Neural cell (in vitro differentiated cells): ENCODE data around the gene MRPL52.

Experiments
- EP300 ChIP-seq: fragments of 450-650 bp; conservative IDR thresholded peaks from 2 replicates; pipeline ENCODE4 v1.6.1; 2014; ENCODE audit warnings: antibody characterized with exemption, mild to moderate bottlenecking, moderate library complexity; ENCODE audit not compliant: poor library complexity, severe bottlenecking
- EZH2 ChIP-seq: fragments of 200-600, 300-800 bp; shearing (Covaris generic), sonication (generic); IDR thresholded peaks from 2 replicates; pipeline ENCODE4 v1.6.1; 2014; ENCODE audit warnings: antibody characterized with exemption, low read length, borderline replicate concordance, mild to moderate bottlenecking; ENCODE audit not compliant: insufficient read depth, poor library complexity, severe bottlenecking
- MXI1 ChIP-seq: fragments of 450-650 bp; conservative IDR thresholded peaks from 2 replicates; pipeline ENCODE4 v1.6.1; 2014; ENCODE audit warnings: antibody characterized with exemption, mild to moderate bottlenecking; ENCODE audit not compliant: poor library complexity, severe bottlenecking
- POLR2AphosphoS5 ChIP-seq: IDR thresholded peaks from 2 replicates; pipeline ENCODE4 v1.6.1; 2012
- RAD21 ChIP-seq: fragments of 450-650 bp; conservative IDR thresholded peaks from 2 replicates; pipeline ENCODE4 v1.6.1; 2014; ENCODE audit warnings: antibody characterized with exemption, mild to moderate bottlenecking, moderate library complexity
- SMC3 ChIP-seq: fragments of 450-650 bp; conservative IDR thresholded peaks from 2 replicates; pipeline ENCODE4 v1.6.1; 2014; ENCODE audit warnings: antibody characterized with exemption, mild to moderate bottlenecking, moderate library complexity; ENCODE audit not compliant: poor library complexity
- TF ChIP-seq, protein P1 (sequence below): fragments of 450-650 bp; IDR thresholded peaks from 2 replicates; pipeline ENCODE4 v1.5.1; 2014; ENCODE audit warnings: antibody characterized with exemption, mild to moderate bottlenecking, moderate library complexity; ENCODE audit not compliant: poor library complexity, severe bottlenecking
- TF ChIP-seq, protein P2 (sequence below): IDR thresholded peaks from 2 replicates; pipeline ENCODE4 v1.6.1; 2012; ENCODE audit warnings: borderline replicate concordance

DNA sequence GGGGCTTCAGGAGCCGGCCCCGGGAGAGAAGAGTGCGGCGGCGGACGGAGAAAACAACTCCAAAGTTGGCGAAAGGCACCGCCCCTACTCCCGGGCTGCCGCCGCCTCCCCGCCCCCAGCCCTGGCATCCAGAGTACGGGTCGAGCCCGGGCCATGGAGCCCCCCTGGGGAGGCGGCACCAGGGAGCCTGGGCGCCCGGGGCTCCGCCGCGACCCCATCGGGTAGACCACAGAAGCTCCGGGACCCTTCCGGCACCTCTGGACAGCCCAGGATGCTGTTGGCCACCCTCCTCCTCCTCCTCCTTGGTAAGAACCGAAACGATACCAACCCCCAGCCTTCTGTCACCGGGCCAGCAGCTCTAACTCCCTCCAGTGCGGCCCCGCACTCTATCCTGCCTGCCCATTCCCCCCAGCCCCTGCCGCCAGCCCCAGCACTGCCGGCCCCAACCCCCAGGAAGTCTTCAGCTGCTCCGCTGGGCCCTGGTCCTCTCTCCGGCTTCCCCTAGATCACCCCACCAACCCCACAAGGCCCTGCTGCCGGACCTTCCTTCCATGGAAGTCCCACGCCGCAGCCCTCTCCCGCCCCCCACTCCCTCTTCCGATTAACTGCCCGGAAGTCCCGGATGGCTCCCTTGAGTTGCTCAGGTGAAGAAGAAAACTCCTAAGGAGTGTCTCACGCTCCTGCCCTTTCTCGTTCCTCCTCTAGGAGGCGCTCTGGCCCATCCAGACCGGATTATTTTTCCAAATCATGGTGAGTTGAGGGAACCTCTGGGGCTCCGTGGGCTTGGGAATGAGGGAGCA is 42.5 kb downstream of the MRPL52 start:
- no peak for TF ChIP-seq EP300
- TF ChIP-seq, protein P1, sequence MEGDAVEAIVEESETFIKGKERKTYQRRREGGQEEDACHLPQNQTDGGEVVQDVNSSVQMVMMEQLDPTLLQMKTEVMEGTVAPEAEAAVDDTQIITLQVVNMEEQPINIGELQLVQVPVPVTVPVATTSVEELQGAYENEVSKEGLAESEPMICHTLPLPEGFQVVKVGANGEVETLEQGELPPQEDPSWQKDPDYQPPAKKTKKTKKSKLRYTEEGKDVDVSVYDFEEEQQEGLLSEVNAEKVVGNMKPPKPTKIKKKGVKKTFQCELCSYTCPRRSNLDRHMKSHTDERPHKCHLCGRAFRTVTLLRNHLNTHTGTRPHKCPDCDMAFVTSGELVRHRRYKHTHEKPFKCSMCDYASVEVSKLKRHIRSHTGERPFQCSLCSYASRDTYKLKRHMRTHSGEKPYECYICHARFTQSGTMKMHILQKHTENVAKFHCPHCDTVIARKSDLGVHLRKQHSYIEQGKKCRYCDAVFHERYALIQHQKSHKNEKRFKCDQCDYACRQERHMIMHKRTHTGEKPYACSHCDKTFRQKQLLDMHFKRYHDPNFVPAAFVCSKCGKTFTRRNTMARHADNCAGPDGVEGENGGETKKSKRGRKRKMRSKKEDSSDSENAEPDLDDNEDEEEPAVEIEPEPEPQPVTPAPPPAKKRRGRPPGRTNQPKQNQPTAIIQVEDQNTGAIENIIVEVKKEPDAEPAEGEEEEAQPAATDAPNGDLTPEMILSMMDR: peak; percentile 58
- TF ChIP-seq POLR2AphosphoS5: no peak
- TF ChIP-seq, protein P2, sequence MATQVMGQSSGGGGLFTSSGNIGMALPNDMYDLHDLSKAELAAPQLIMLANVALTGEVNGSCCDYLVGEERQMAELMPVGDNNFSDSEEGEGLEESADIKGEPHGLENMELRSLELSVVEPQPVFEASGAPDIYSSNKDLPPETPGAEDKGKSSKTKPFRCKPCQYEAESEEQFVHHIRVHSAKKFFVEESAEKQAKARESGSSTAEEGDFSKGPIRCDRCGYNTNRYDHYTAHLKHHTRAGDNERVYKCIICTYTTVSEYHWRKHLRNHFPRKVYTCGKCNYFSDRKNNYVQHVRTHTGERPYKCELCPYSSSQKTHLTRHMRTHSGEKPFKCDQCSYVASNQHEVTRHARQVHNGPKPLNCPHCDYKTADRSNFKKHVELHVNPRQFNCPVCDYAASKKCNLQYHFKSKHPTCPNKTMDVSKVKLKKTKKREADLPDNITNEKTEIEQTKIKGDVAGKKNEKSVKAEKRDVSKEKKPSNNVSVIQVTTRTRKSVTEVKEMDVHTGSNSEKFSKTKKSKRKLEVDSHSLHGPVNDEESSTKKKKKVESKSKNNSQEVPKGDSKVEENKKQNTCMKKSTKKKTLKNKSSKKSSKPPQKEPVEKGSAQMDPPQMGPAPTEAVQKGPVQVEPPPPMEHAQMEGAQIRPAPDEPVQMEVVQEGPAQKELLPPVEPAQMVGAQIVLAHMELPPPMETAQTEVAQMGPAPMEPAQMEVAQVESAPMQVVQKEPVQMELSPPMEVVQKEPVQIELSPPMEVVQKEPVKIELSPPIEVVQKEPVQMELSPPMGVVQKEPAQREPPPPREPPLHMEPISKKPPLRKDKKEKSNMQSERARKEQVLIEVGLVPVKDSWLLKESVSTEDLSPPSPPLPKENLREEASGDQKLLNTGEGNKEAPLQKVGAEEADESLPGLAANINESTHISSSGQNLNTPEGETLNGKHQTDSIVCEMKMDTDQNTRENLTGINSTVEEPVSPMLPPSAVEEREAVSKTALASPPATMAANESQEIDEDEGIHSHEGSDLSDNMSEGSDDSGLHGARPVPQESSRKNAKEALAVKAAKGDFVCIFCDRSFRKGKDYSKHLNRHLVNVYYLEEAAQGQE: no peak
- no peak for TF ChIP-seq EZH2
- TF ChIP-seq MXI1: no peak
- TF ChIP-seq SMC3: peak; percentile 14
- no peak for TF ChIP-seq RAD21
